Astrocyte of the hippocampus (primary cell): ENCODE data around the gene GPD1.

Experiments used
- DNase-seq: peaks from one replicate; pipeline ENCODE4 v3.0.0; 2011; ENCODE audit warnings: low read depth, low spot score

GPD1 gene

GRCh38 chr12:50103767-50104321 is at the start of gene GPD1:
Gene GPD1, plus strand, starts transcription at chr12:50104008. Its CDS starts 43 bp downstream, at chr12:50104051.
- DNase-seq: peak; percentile 72

- DNase-seq: peak; percentile 75
Measured at GRCh38 chr12:50055831-50056638, 47.8 kb upstream of the GPD1 start.

- DNase-seq: no peak
Measured at GRCh38 chr12:50056639-50056976, 47.2 kb upstream of the GPD1 start.

- peak; percentile 87 for DNase-seq
Measured at GRCh38 chr12:50057000-50057841, 46.6 kb upstream of the GPD1 start, which contains the start of gene ASIC1. Gene ASIC1, plus strand, starts transcription at chr12:50057596. Its CDS starts 1,171 bp downstream, at chr12:50058767.

GRCh38 chr12:50057896-50058670 is 45.7 kb upstream of the GPD1 start:
- DNase-seq: no peak

- DNase-seq: no peak
Measured at GRCh38 chr12:50058743-50059312, 45.0 kb upstream of the GPD1 start.

- peak; percentile 48 for DNase-seq
Measured at GRCh38 chr12:50059440-50060119, 44.2 kb upstream of the GPD1 start.

GRCh38 chr12:50060120-50060468 is 43.7 kb upstream of the GPD1 start:
- no peak for DNase-seq

- no peak for DNase-seq
Measured at GRCh38 chr12:50061171-50061570, 42.6 kb upstream of the GPD1 start.

GRCh38 chr12:50061946-50062686 is 41.7 kb upstream of the GPD1 start:
- no peak for DNase-seq

GRCh38 chr12:50062728-50063460 is 40.9 kb upstream of the GPD1 start:
- no peak for DNase-seq

- no peak for DNase-seq
Measured at GRCh38 chr12:50065726-50066310, 38.0 kb upstream of the GPD1 start.

- peak; percentile 88 for DNase-seq
Measured at GRCh38 chr12:50066402-50066801, 37.4 kb upstream of the GPD1 start.

GRCh38 chr12:50069069-50069468 is 34.7 kb upstream of the GPD1 start:
- DNase-seq: no peak

- no peak for DNase-seq
Measured at GRCh38 chr12:50069539-50069938, 34.3 kb upstream of the GPD1 start.

GRCh38 chr12:50070314-50071060 is 33.3 kb upstream of the GPD1 start:
- peak; percentile 90 for DNase-seq

GRCh38 chr12:50072198-50072907 is 31.5 kb upstream of the GPD1 start:
- peak; percentile 59 for DNase-seq

GRCh38 chr12:50073206-50073605 is 30.6 kb upstream of the GPD1 start:
- DNase-seq: no peak
